Activated naive CD8-positive, alpha-beta T cell treated with anti-CD3 and anti-CD28 coated beads, Interleukin-2, amount 10 ng/mL, durations not matched to agents 7 days and 5 days (primary cell): Measurements from ENCODE around the gene GABRR1. TPM values are rescaled to one million over a fixed set of nuclear protein-coding genes. Genes with fewer than 3 reads are reported as not detected.
A peak's percentile ranks its signal among the peaks of the same experiment; 100 is the strongest.
"Not testable (repeated sequence)": the region's sequence is repeated elsewhere in the genome, so short reads cannot be mapped to it uniquely, and the experiment has no call there.

Experiments used
- ATAC-seq: fragments of 150-1000 bp; cut with Tn5 transposase; one replicate; pipeline ENCODE4 v1.10.0; 2021; ENCODE audit warnings: low read depth, moderate library complexity
- POLR2A ChIA-PET: fragments of 350-600 bp; sonication (Branson Sonifier 250); formaldehyde crosslinking; loops from one replicate; lab custom pipeline; 2021; ENCODE audit warnings: antibody characterized with exemption; lab: Charles Lee
- DNase-seq: peaks from one replicate; pipeline ENCODE4 v3.0.0; 2021
- H3K27ac Mint-ChIP-seq: one replicate; pipeline ENCODE4 v1.8.0; 2022; ENCODE audit warnings: mild to moderate bottlenecking, mixed read lengths
- H3K27me3 Mint-ChIP-seq: one replicate; pipeline ENCODE4 v1.8.0; 2022; ENCODE audit warnings: mild to moderate bottlenecking, moderate library complexity, mixed read lengths
- H3K36me3 Mint-ChIP-seq: one replicate; pipeline ENCODE4 v1.8.0; 2021; ENCODE audit warnings: mild to moderate bottlenecking, mixed read lengths
- H3K4me1 Mint-ChIP-seq: one replicate; pipeline ENCODE4 v1.8.0; 2021; ENCODE audit warnings: mixed read lengths
- H3K4me3 Mint-ChIP-seq: one replicate; pipeline ENCODE4 v1.8.0; 2022; ENCODE audit warnings: mild to moderate bottlenecking, moderate library complexity, mixed read lengths
- H3K9me3 Mint-ChIP-seq: one replicate; pipeline ENCODE4 v1.8.0; 2021; ENCODE audit warnings: mixed read lengths
- total RNA-seq, 2 experiments: library from RNA; stranded (reverse); gene quantifications; one replicate each; pipeline ENCODE4 v1.2.3, GENCODE V29; 2021

Gene GABRR1
- total RNA-seq, 2 experiments from 2014 or later: not detected

- peaks cover 2% of the 10 kb centered on the region for H3K36me3 Mint-ChIP-seq
- H3K4me3 Mint-ChIP-seq: no peak overlapping the region
- ATAC-seq: no peak
- no peaks in the 10 kb centered on the region for H3K9me3 Mint-ChIP-seq
- H3K27me3 Mint-ChIP-seq: peaks cover 25% of the 10 kb centered on the region
- POLR2A ChIA-PET: no interaction called here
- peaks cover 34% of the 10 kb centered on the region for H3K4me1 Mint-ChIP-seq
- H3K27ac Mint-ChIP-seq: no peak overlapping the region
- DNase-seq: no peak
Observed at GRCh38 chr6:89243331-89243629, 26.1 kb upstream of the GABRR1 start.

- Mint-ChIP-seq H3K4me3 (no peak overlapping the region), H3K36me3 (peaks cover 3% of the 10 kb centered on the region), H3K27ac (no peak overlapping the region), H3K4me1 (peaks cover 34% of the 10 kb centered on the region), H3K27me3 (peaks cover 25% of the 10 kb centered on the region), H3K9me3 (no peaks in the 10 kb centered on the region)
- DNase-seq (no peak), ATAC-seq (peak; percentile 7)
- POLR2A ChIA-PET: no interaction called here
Observed at GRCh38 chr6:89242574-89243330, 25.6 kb upstream of the GABRR1 start.

GRCh38 chr6:89239338-89239737, 22.2 kb upstream of the GABRR1 start:
- Mint-ChIP-seq H3K9me3 (peaks cover 15% of the 10 kb centered on the region), H3K4me1 (peaks cover 33% of the 10 kb centered on the region), H3K36me3 (peaks cover 3% of the 10 kb centered on the region), H3K27me3 (peaks cover 37% of the 10 kb centered on the region), H3K27ac (no peak overlapping the region), H3K4me3 (peak overlapping the region; percentile 7)
- POLR2A ChIA-PET: interaction anchor here (0.6 kb wide), 1 partner anchor 93 kb away, joined by 3 read pairs; no protein-coding TSS in a partner anchor
- ATAC-seq: peak; percentile 93
- DNase-seq: peak; percentile 40

GRCh38 chr6:89237158-89237557, 20.0 kb upstream of the GABRR1 start:
- no peak for ATAC-seq

DNA sequence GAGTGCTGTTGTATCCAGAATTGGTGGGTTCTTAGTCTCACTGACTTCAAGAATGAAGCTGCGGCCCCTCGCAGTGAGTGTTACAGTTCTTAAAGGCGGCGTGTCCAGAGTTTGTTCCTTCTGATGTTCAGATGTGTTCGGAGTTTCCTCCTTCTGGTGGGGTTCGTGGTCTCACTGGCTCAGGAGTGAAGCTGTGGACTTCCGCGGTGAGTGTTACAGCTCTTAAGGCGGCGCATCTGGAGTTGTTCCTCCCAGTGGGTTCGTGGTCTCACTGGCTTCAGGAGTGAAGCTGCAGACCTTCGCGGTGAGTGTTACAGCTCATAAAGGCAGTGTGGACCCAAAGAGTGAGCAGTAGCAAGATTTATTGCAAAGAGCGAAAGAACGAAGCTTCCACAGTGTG, 16.4 kb upstream of the GABRR1 start:
- POLR2A ChIA-PET, H3K36me3 Mint-ChIP-seq, H3K27ac Mint-ChIP-seq, H3K4me1 Mint-ChIP-seq, ATAC-seq, DNase-seq: not testable (repeated sequence)
- H3K9me3 Mint-ChIP-seq: peaks cover 18% of the 10 kb centered on the region
- peak overlapping the region; percentile 72 for H3K4me3 Mint-ChIP-seq
- H3K27me3 Mint-ChIP-seq: peaks cover 43% of the 10 kb centered on the region

More at GRCh38 chr6:89237158-89237557, 20.0 kb upstream of the GABRR1 start:
- Mint-ChIP-seq H3K9me3 (peaks cover 15% of the 10 kb centered on the region), H3K36me3 (peaks cover 3% of the 10 kb centered on the region), H3K4me3 (no peak overlapping the region), H3K4me1 (peaks cover 24% of the 10 kb centered on the region), H3K27me3 (peaks cover 42% of the 10 kb centered on the region), H3K27ac (no peak overlapping the region)
- DNase-seq: no peak
- POLR2A ChIA-PET: no interaction called here

DNA sequence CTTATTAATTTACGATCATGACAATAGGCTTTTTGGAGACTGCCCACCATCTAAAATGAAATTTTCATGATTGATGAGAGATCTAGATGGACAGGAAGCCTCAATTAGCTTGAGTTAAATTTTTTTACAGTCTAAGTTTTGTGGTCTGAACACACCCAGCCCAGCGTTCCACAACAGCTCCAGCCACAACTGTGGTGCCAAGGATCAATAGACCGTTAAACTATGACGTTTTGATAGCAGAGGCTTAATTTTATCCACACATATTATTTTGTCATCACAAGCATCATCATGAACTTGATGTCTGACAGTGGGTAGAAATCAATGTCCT, 5.5 kb upstream of the GABRR1 start:
- H3K9me3 Mint-ChIP-seq: no peaks in the 10 kb centered on the region
- DNase-seq: no peak
- H3K36me3 Mint-ChIP-seq: no peaks in the 10 kb centered on the region
- H3K4me3 Mint-ChIP-seq: no peak overlapping the region
- no peak overlapping the region for H3K27ac Mint-ChIP-seq
- ATAC-seq: no peak
- H3K27me3 Mint-ChIP-seq: peaks cover 9% of the 10 kb centered on the region
- POLR2A ChIA-PET: interaction anchor here (0.7 kb wide), 1 partner anchor 28 kb away, joined by 3 read pairs; no protein-coding TSS in a partner anchor
- no peaks in the 10 kb centered on the region for H3K4me1 Mint-ChIP-seq

DNA sequence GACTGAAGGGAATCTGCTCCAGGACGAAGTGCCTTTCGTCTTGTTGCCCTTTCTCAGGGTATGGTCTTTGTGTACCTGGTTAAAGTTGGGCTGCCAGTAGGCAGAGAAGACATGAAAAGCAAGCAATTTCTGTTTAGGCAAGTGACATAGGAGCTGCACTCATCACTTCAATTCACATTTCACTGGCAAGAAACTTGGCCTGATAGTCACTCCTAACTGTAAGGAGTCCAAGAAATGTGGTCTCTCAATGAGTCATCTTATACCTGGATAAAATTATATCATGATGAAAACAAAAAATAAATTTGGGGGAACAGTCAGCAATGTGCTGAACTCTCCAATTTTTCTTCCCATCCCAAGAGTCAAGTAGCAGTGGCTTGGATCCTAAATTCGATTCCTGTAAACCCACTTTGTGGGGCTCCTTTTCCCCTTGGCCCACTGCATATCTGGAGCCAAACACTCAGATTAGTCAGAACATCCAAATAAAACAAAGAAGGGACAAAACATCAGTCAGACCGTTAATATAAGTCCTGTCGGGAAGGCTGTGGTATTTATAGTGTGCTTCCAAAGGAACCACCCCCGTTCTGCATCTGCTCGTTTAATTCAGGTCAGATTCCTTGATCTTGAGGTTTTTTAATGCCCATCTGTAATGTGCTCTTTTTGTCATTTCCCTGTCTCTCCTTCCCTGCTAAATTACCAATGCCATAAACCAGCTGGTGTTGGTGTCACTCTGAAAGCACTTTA, 5.0 kb upstream of the GABRR1 start:
- Mint-ChIP-seq H3K27me3 (peaks cover 13% of the 10 kb centered on the region), H3K36me3 (no peaks in the 10 kb centered on the region), H3K4me3 (no peak overlapping the region), H3K4me1 (no peaks in the 10 kb centered on the region), H3K9me3 (no peaks in the 10 kb centered on the region), H3K27ac (no peak overlapping the region)
- DNase-seq: no peak
- no peak for ATAC-seq
- POLR2A ChIA-PET: no interaction called here

DNA sequence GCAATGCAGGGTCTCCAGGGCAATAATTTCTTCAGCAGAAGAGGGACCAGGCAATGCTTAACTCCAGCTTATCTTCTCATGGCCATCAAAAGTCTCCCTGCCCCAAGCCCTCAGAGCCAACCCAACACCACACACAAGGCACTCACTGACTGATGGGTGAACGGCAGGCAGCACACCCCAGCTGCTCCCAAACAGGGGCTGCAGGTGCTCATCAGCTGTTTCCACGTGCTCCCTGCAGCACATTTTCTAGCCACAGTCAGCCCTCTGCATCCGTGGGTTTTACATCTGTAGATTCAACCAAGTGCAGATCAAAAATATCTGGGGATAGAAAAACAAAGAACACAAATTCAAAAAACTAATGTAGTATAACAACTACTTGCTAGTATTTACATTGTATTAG, 4.0 kb upstream of the GABRR1 start:
- Mint-ChIP-seq H3K36me3 (no peaks in the 10 kb centered on the region), H3K27me3 (peaks cover 16% of the 10 kb centered on the region), H3K4me1 (no peaks in the 10 kb centered on the region), H3K27ac (no peak overlapping the region), H3K9me3 (no peaks in the 10 kb centered on the region), H3K4me3 (no peak overlapping the region)
- POLR2A ChIA-PET: no interaction called here
- no peak for ATAC-seq
- DNase-seq: no peak

GRCh38 chr6:89216411-89216810, 747 bp downstream of the GABRR1 start:
- Mint-ChIP-seq H3K9me3 (no peaks in the 10 kb centered on the region), H3K4me1 (no peaks in the 10 kb centered on the region), H3K36me3 (no peaks in the 10 kb centered on the region), H3K27ac (no peak overlapping the region), H3K27me3 (peaks cover 24% of the 10 kb centered on the region), H3K4me3 (no peak overlapping the region)
- POLR2A ChIA-PET: no interaction called here
- no peak for DNase-seq
- no peak for ATAC-seq

- ATAC-seq (no peak), DNase-seq (no peak)
- H3K4me3 Mint-ChIP-seq: no peak overlapping the region
- no peaks in the 10 kb centered on the region for H3K36me3 Mint-ChIP-seq
- H3K9me3 Mint-ChIP-seq: no peaks in the 10 kb centered on the region
- POLR2A ChIA-PET: no interaction called here
- peaks cover 20% of the 10 kb centered on the region for H3K27me3 Mint-ChIP-seq
- H3K4me1 Mint-ChIP-seq: no peaks in the 10 kb centered on the region
- no peak overlapping the region for H3K27ac Mint-ChIP-seq
Observed at GRCh38 chr6:89215391-89215790, 1.8 kb downstream of the GABRR1 start.

- H3K27ac Mint-ChIP-seq: no peak overlapping the region
- DNase-seq (no peak), ATAC-seq (no peak)
- no peak overlapping the region for H3K4me3 Mint-ChIP-seq
- H3K4me1 Mint-ChIP-seq: no peaks in the 10 kb centered on the region
- H3K9me3 Mint-ChIP-seq: no peaks in the 10 kb centered on the region
- H3K36me3 Mint-ChIP-seq: no peaks in the 10 kb centered on the region
- POLR2A ChIA-PET: no interaction called here
- peaks cover 20% of the 10 kb centered on the region for H3K27me3 Mint-ChIP-seq
Observed at GRCh38 chr6:89214197-89214596, 3.0 kb downstream of the GABRR1 start.

GRCh38 chr6:89212472-89212871, 4.7 kb downstream of the GABRR1 start:
- Mint-ChIP-seq H3K27me3 (peaks cover 15% of the 10 kb centered on the region), H3K27ac (no peak overlapping the region), H3K9me3 (no peaks in the 10 kb centered on the region), H3K4me1 (no peaks in the 10 kb centered on the region), H3K4me3 (no peak overlapping the region), H3K36me3 (no peaks in the 10 kb centered on the region)
- POLR2A ChIA-PET: no interaction called here
- ATAC-seq (no peak), DNase-seq (no peak)

DNA sequence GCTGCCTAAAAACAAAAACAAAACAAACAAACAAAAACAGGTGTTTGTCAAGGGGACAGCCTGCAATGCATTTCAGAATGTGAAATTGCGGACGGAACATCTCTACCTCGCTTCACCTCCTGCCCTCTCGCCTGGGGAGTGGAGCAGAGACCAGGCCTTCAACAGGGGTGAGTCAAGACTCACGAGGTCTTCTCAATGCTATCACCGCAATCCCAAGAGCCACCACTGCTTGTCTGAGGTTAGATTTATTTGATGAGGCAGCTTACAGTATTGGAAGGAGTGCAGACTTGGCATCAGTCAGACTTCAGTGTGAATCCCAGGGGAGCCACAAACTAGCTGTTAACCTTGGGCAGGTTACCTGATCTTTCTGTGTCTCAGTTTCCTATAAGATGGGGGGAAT, 7.7 kb downstream of the GABRR1 start:
- ATAC-seq: no peak
- no peaks in the 10 kb centered on the region for H3K9me3 Mint-ChIP-seq
- no peak overlapping the region for H3K4me3 Mint-ChIP-seq
- no peak overlapping the region for H3K27ac Mint-ChIP-seq
- H3K4me1 Mint-ChIP-seq: no peaks in the 10 kb centered on the region
- POLR2A ChIA-PET: no interaction called here
- DNase-seq: no peak
- H3K36me3 Mint-ChIP-seq: no peaks in the 10 kb centered on the region
- peaks cover 16% of the 10 kb centered on the region for H3K27me3 Mint-ChIP-seq

DNA sequence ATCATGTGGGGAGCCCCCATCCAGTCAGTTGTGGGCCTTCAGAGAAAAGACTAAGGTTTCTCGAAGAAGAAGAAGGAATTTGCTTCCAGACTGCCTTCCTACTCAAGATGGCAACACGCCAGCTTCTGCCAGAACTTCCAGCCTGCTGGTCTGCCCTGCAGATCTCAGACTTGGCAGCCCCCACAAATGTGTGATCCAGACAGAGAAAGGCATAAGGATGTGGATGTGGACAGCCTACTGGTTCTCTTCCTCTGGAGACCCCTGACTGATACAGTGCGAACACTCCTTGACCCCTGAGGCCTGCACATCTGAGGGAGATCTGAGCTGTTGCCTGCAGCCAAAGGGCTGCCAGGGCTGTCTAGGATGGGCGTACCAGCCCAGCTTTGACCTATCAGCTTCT, 8.6 kb downstream of the GABRR1 start:
- ATAC-seq (no peak), DNase-seq (no peak)
- Mint-ChIP-seq H3K4me1 (no peaks in the 10 kb centered on the region), H3K9me3 (no peaks in the 10 kb centered on the region), H3K27ac (no peak overlapping the region), H3K4me3 (no peak overlapping the region), H3K27me3 (peaks cover 13% of the 10 kb centered on the region), H3K36me3 (no peaks in the 10 kb centered on the region)
- POLR2A ChIA-PET: no interaction called here
